Activated CD4-positive, alpha-beta T cell treated with anti-CD3 and anti-CD28 coated beads, Interleukin-2, amount 10 ng/mL, durations not matched to agents 7 days and 5 days (primary cell): ENCODE results near the gene TES. TPM values are rescaled to one million over a fixed set of nuclear protein-coding genes. Genes with fewer than 3 reads are reported as not detected.

Experiments
- CTCF ChIA-PET: fragments of 350-600 bp; sonication (Branson Sonifier 250); formaldehyde crosslinking; loops from one replicate; lab custom pipeline; 2021; ENCODE audit warnings: antibody characterized with exemption; lab: Charles Lee
- POLR2A ChIA-PET: fragments of 350-600 bp; sonication (Branson Sonifier 250); formaldehyde crosslinking; loops from one replicate; lab custom pipeline; 2021; ENCODE audit warnings: antibody characterized with exemption; lab: Charles Lee
- DNase-seq: peaks from one replicate; pipeline ENCODE4 v3.0.0-alpha.2; 2020
- H3K27ac Mint-ChIP-seq: one replicate; pipeline ENCODE4 v1.8.0; 2021; ENCODE audit warnings: mild to moderate bottlenecking, moderate library complexity, mixed read lengths
- H3K27me3 Mint-ChIP-seq: one replicate; pipeline ENCODE4 v1.8.0; 2021; ENCODE audit warnings: mixed read lengths
- H3K36me3 Mint-ChIP-seq: one replicate; pipeline ENCODE4 v1.8.0; 2021; ENCODE audit warnings: low read depth, mixed read lengths
- H3K4me1 Mint-ChIP-seq: one replicate; pipeline ENCODE4 v1.8.0; 2021; ENCODE audit warnings: mixed read lengths
- H3K4me3 Mint-ChIP-seq: one replicate; pipeline ENCODE4 v1.8.0; 2021; ENCODE audit warnings: mild to moderate bottlenecking, moderate library complexity, mixed read lengths
- H3K9me3 Mint-ChIP-seq: one replicate; pipeline ENCODE4 v1.8.0; 2021; ENCODE audit warnings: mixed read lengths
- total RNA-seq, 2 experiments: library from RNA; stranded (reverse); gene quantifications; one replicate each; pipeline ENCODE4 v1.2.3, GENCODE V29; 2021

Gene TES
- total RNA-seq, 2 experiments from 2014 or later, result 139 to 140 TPM

- H3K4me3 Mint-ChIP-seq, result no peak overlapping the region
- DNase-seq, result no peak
- peaks cover 9% of the 10 kb centered on the region for H3K4me1 Mint-ChIP-seq
- POLR2A ChIA-PET, result no interaction called here
- peaks cover 30% of the 10 kb centered on the region for H3K36me3 Mint-ChIP-seq
- CTCF ChIA-PET, result interaction anchor here (0.7 to 1.7 kb wide), 7 partner anchors 11 to 396 kb away, joined by 3 to 6 read pairs (median 4); partner anchors contain the start of gene TES
- no peak overlapping the region for H3K27ac Mint-ChIP-seq
- H3K27me3 Mint-ChIP-seq, result peaks cover 2% of the 10 kb centered on the region
- H3K9me3 Mint-ChIP-seq, result no peaks in the 10 kb centered on the region
These were observed 49.0 kb downstream of the TES start for GRCh38 chr7:116259156-116259870.

- DNase-seq, result no peak
- peaks cover 5% of the 10 kb centered on the region for H3K4me1 Mint-ChIP-seq
- H3K9me3 Mint-ChIP-seq, result no peaks in the 10 kb centered on the region
- H3K27ac Mint-ChIP-seq, result no peak overlapping the region
- POLR2A ChIA-PET, result no interaction called here
- no peak overlapping the region for H3K4me3 Mint-ChIP-seq
- peaks cover 26% of the 10 kb centered on the region for H3K36me3 Mint-ChIP-seq
- H3K27me3 Mint-ChIP-seq, result peaks cover 7% of the 10 kb centered on the region
- CTCF ChIA-PET, result interaction anchor here (0.7 kb wide), 2 partner anchors 19 to 396 kb away, joined by 4 to 5 read pairs; no protein-coding TSS in a partner anchor
These were observed 49.6 kb downstream of the TES start for GRCh38 chr7:116259871-116260440.

GRCh38 chr7:116261904-116262303 is 51.6 kb downstream of the TES start:
- peaks cover 19% of the 10 kb centered on the region for H3K27me3 Mint-ChIP-seq
- ChIA-PET POLR2A (no interaction called here), CTCF (no interaction called here)
- H3K4me3 Mint-ChIP-seq, result no peak overlapping the region
- H3K9me3 Mint-ChIP-seq, result no peaks in the 10 kb centered on the region
- H3K36me3 Mint-ChIP-seq, result peaks cover 20% of the 10 kb centered on the region
- peaks cover 4% of the 10 kb centered on the region for H3K4me1 Mint-ChIP-seq
- H3K27ac Mint-ChIP-seq, result no peak overlapping the region
- no peak for DNase-seq

- H3K27ac Mint-ChIP-seq, result no peak overlapping the region
- no peaks in the 10 kb centered on the region for H3K36me3 Mint-ChIP-seq
- H3K27me3 Mint-ChIP-seq, result peaks cover 29% of the 10 kb centered on the region
- POLR2A ChIA-PET, result no interaction called here
- no peak overlapping the region for H3K4me3 Mint-ChIP-seq
- no peaks in the 10 kb centered on the region for H3K9me3 Mint-ChIP-seq
- no peaks in the 10 kb centered on the region for H3K4me1 Mint-ChIP-seq
- CTCF ChIA-PET, result interaction anchor here (1.3 kb wide), 1 partner anchor 50 kb away, joined by 4 read pairs; no protein-coding TSS in a partner anchor
- no peak for DNase-seq
These were observed 55.5 kb downstream of the TES start for GRCh38 chr7:116265881-116266280.

GRCh38 chr7:116269466-116269865 is 59.1 kb downstream of the TES start:
- H3K27ac Mint-ChIP-seq, result no peak overlapping the region
- H3K9me3 Mint-ChIP-seq, result no peaks in the 10 kb centered on the region
- ChIA-PET CTCF (no interaction called here), POLR2A (no interaction called here)
- no peaks in the 10 kb centered on the region for H3K4me1 Mint-ChIP-seq
- no peaks in the 10 kb centered on the region for H3K36me3 Mint-ChIP-seq
- no peak for DNase-seq
- H3K4me3 Mint-ChIP-seq, result no peak overlapping the region
- H3K27me3 Mint-ChIP-seq, result peaks cover 34% of the 10 kb centered on the region

- H3K36me3 Mint-ChIP-seq, result no peaks in the 10 kb centered on the region
- POLR2A ChIA-PET, result no interaction called here
- no peak for DNase-seq
- peaks cover 31% of the 10 kb centered on the region for H3K27me3 Mint-ChIP-seq
- H3K4me3 Mint-ChIP-seq, result no peak overlapping the region
- no peak overlapping the region for H3K27ac Mint-ChIP-seq
- H3K4me1 Mint-ChIP-seq, result no peaks in the 10 kb centered on the region
- no peaks in the 10 kb centered on the region for H3K9me3 Mint-ChIP-seq
- CTCF ChIA-PET, result interaction anchor here (1.0 to 1.3 kb wide), 2 partner anchors 11 to 81 kb away, joined by 3 to 4 read pairs; no protein-coding TSS in a partner anchor
These were observed 61.0 kb downstream of the TES start for GRCh38 chr7:116271161-116271913.

- Mint-ChIP-seq H3K27ac (no peak overlapping the region), H3K4me1 (no peaks in the 10 kb centered on the region), H3K27me3 (peaks cover 38% of the 10 kb centered on the region), H3K36me3 (no peaks in the 10 kb centered on the region), H3K9me3 (no peaks in the 10 kb centered on the region), H3K4me3 (no peak overlapping the region)
- CTCF ChIA-PET, result interaction anchor here (1.0 to 1.3 kb wide), 2 partner anchors 10 to 80 kb away, joined by 3 to 4 read pairs; no protein-coding TSS in a partner anchor
- no peak for DNase-seq
- POLR2A ChIA-PET, result no interaction called here
These were observed 61.9 kb downstream of the TES start for GRCh38 chr7:116271963-116272886.

- peaks cover 35% of the 10 kb centered on the region for H3K27me3 Mint-ChIP-seq
- no peak for DNase-seq
- CTCF ChIA-PET, result no interaction called here
These were observed 63.1 kb downstream of the TES start for GRCh38 chr7:116273283-116273917.

GRCh38 chr7:116273918-116274301 is 63.6 kb downstream of the TES start:
- no peaks in the 10 kb centered on the region for H3K4me1 Mint-ChIP-seq
- no peak overlapping the region for H3K27ac Mint-ChIP-seq
- peaks cover 32% of the 10 kb centered on the region for H3K27me3 Mint-ChIP-seq
- ChIA-PET POLR2A (no interaction called here), CTCF (no interaction called here)
- H3K9me3 Mint-ChIP-seq, result no peaks in the 10 kb centered on the region
- no peak for DNase-seq
- no peaks in the 10 kb centered on the region for H3K36me3 Mint-ChIP-seq
- no peak overlapping the region for H3K4me3 Mint-ChIP-seq

More at GRCh38 chr7:116273283-116273917, 63.1 kb downstream of the TES start:
- no peaks in the 10 kb centered on the region for H3K4me1 Mint-ChIP-seq
- H3K9me3 Mint-ChIP-seq, result no peaks in the 10 kb centered on the region
- H3K4me3 Mint-ChIP-seq, result no peak overlapping the region
- H3K27ac Mint-ChIP-seq, result no peak overlapping the region
- no peaks in the 10 kb centered on the region for H3K36me3 Mint-ChIP-seq
- POLR2A ChIA-PET, result no interaction called here

GRCh38 chr7:116277070-116277469 is 66.7 kb downstream of the TES start:
- H3K4me1 Mint-ChIP-seq, result no peaks in the 10 kb centered on the region
- no peak overlapping the region for H3K27ac Mint-ChIP-seq
- peaks cover 30% of the 10 kb centered on the region for H3K27me3 Mint-ChIP-seq
- ChIA-PET POLR2A (no interaction called here), CTCF (no interaction called here)
- no peak overlapping the region for H3K4me3 Mint-ChIP-seq
- H3K9me3 Mint-ChIP-seq, result no peaks in the 10 kb centered on the region
- DNase-seq, result no peak
- no peaks in the 10 kb centered on the region for H3K36me3 Mint-ChIP-seq

GRCh38 chr7:116279217-116279616 is 68.9 kb downstream of the TES start:
- H3K9me3 Mint-ChIP-seq, result no peaks in the 10 kb centered on the region
- no peak for DNase-seq
- no peaks in the 10 kb centered on the region for H3K4me1 Mint-ChIP-seq
- POLR2A ChIA-PET, result no interaction called here
- CTCF ChIA-PET, result interaction anchor here (0.6 to 0.9 kb wide), 2 partner anchors 16 to 410 kb away, joined by 3 to 4 read pairs; no protein-coding TSS in a partner anchor
- H3K27me3 Mint-ChIP-seq, result peaks cover 29% of the 10 kb centered on the region
- H3K36me3 Mint-ChIP-seq, result no peaks in the 10 kb centered on the region
- H3K27ac Mint-ChIP-seq, result no peak overlapping the region
- H3K4me3 Mint-ChIP-seq, result no peak overlapping the region

- Mint-ChIP-seq H3K27ac (no peak overlapping the region), H3K4me3 (no peak overlapping the region), H3K9me3 (no peaks in the 10 kb centered on the region), H3K27me3 (peaks cover 23% of the 10 kb centered on the region), H3K4me1 (peaks cover 1% of the 10 kb centered on the region), H3K36me3 (no peaks in the 10 kb centered on the region)
- ChIA-PET CTCF (no interaction called here), POLR2A (no interaction called here)
- no peak for DNase-seq
These were observed 70.5 kb downstream of the TES start for GRCh38 chr7:116280803-116281202.
